ENCODE data around the gene TSEN54.
"Not testable (repeated sequence)": the region's sequence is repeated elsewhere in the genome, so short reads cannot be mapped to it uniquely, and the experiment has no call there.

Gene TSEN54

DNA sequence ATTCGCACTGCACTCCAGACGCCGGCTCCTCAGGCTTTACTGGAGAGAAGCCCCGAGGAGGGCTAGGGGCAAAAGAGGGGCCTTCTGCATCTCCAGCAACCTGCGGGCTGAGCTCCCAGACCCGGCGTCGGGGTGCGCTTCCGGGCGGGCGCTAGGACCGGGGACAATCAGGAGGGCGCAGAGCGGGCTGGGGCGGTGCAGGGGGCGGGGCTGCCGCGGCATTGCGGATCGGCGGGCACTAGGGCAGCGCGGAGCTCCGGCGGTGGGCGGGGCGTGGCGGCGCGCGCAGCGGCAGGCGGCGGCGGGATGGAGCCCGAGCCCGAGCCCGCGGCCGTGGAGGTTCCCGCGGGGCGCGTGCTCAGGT is at the start of gene TSEN54:
Gene TSEN54, plus strand, starts transcription at position 274 of the 364 bp plus-strand sequence. Its CDS starts 33 bp downstream, at position 307.
- DNase-seq (ENCODE audit: low spot score): peak; percentile 91

DNA sequence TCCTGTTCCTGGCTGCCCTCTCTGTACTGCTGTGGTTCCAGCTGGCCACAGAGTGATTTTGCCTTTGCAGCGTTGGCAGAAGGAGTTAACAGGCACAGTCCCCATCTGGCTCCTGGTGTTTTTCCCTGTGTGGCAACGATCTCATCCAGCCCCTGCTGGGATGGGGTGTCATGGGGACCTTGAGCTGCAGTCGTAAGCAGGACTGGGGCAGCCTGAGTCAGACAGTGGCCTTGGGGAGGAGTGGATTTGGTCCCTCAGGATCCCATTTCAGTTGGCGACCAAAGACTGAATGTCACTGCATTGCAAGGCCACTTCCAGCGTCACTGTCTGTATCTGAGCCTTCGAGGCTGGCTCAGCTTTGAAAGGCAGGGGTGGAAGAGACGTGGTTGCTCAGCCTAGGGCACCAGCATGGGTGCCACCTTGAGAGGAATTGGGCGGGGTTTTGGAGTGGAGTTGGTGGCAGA is 48.0 kb upstream of the TSEN54 start:
- no peak for DNase-seq (ENCODE audit: low spot score)

DNA sequence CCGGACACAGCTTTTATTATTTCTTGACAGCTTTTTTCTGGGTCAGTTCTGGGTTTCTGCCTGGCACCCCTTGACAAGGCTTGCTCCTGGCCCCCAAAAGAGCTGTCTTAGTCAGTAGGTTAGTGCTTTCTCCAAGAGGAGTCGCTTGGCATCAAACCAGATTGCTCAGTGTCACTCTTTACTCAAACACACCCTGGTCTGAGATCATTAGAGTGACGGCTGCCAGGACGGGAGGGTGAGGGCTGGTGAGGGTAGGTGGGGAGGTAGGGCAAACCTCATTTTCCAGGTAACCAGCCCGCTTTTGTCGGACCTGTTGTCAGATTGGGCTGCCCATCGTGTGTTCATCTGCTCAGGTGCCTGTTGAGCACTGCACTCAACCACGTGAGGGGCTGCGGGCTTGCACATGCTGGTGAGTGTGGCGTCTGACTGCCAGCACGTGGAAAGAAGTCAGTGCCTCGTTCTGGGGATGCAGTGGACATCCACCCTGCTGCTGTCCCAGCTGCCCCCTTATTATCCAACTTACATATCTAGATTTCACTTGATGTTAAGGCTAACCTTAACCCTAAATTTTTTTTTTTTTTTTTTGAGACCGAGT is 47.5 kb upstream of the TSEN54 start:
- no peak for DNase-seq (ENCODE audit: low spot score)

DNA sequence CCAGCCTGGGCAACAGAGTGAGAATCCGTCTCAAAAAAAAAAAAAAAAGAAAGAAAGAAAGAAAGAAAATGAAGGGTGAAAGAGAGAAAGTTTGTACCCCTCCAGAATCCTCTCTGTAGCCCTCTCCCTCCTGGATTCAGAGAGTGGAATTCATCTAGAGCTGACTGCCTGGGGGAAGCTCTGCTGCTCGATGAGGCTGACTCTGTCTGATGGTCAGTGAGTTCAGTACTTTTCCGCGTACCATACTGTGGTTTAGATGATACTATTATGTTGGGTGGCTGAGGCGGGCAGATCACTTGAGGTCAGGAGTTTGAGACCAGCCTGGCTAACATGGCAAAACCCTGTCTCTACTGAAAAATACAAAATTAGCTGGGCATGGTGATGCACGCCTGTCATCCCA is 45.1 kb upstream of the TSEN54 start:
- no peak for DNase-seq (ENCODE audit: low spot score)

DNA sequence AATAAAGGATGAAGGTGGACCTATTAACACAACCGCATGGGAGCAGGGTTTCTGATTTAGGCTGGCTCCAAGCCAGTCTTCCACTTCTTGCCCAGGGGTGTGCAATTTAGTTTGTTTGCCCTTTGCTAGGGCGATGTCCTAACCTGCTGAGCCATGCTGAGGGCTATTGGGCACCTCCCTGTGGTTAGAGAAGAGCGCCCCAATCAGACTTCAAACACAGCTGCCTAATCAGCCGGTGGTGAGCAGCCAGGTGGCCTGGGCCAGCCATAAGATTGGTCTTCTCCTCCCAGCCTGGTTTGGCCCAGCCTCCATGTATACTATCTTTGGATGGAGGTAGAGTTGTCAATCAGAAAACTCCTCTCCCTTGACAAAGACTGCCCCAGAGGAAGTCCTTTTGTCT is 44.2 kb upstream of the TSEN54 start:
- DNase-seq (ENCODE audit: low spot score): no peak

DNA sequence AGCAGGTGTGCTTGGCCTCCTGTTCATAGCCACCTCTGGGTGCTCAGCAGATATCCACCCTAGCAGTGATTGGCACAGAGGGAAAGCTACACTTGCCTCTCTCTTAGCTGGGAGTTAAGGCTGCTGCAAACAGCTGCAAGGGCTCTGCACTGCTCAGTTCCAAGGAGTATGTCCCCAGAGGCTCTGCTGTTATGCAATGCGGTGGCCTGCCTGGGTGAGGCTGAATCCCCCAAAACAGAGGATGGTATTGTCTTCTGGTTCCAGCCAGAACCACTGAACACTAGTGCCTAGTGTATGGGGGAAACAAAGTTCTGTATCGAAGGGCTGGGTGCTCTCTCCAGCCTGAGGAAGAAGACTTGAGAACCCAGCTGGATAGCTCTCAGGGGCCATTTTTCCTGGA is 43.1 kb upstream of the TSEN54 start:
- DNase-seq (ENCODE audit: low spot score): no peak

DNA sequence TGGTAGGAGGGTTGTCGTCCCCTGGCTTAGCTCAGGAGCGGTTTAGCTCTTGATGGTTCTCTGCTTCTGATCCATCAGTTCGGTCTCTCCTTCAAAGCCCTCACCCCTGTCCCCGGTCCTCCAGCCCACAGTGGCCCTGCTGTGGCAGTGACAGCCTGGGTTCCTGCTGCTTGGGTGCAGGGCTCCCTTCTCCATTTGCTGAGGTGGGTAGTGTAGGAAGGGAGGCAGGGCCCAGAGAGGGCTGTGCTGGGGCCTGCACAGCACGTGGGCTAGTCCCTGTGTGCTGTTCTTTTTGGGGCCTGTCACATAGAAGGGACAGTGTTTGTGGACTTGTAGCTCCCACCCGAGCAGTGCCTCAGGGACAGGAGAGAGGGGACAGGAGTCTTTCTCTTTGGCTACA is 41.6 kb upstream of the TSEN54 start:
- no peak for DNase-seq (ENCODE audit: low spot score)

DNA sequence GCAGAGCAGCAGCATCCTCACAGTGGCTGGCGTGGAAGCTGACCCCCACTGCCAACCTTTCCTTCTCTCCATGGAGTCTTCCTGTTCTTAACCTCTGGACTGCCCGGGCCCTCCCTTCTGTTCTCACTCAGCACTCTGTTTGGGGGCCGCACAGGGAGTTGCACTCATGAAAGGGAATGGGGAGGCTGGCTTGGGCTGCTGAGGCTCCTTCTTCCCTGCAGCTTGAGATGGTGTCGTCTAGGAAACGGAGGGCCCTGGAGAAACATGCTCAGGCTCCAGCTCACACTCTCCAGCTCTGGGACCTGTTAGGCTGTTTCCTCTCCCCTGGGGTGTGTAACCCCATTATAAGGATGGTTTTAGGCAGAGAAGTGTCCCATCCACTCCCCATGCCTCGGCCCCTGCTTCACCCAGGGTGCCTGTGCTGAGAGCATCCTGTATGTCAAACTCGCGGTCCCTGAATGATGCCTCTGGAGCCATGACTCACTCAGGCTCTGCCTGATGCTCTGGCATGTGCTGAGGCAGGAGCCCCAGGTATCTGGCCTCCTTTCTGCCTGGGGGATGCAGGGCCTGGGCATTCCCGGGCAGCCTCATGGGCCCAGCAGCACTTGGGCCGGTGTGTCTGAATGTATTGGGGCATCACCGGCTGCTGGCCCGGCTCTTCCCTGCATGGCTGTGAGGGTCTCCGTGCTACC is 41.0 kb upstream of the TSEN54 start:
- DNase-seq (ENCODE audit: low spot score): no peak

DNA sequence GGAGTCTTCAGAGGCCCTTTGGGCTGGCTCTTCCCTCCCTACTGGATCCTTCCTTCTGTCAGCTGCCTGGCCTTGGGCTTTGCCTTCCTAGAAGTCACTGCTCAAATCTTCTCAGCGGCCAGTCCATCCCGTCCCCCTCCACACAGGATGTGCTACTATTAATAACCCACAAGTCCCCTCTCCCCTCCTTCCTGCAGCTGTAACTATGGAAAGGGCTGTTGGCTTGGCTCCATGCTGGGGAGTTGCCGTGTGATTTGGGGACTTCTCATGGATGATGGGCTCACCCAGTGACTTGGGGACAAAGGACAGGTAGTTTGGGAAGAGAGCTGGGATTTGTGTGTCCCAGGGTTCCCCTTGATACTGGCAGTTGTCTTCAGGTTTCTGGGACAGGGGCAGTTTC is 40.5 kb upstream of the TSEN54 start:
- DNase-seq (ENCODE audit: low spot score): no peak

DNA sequence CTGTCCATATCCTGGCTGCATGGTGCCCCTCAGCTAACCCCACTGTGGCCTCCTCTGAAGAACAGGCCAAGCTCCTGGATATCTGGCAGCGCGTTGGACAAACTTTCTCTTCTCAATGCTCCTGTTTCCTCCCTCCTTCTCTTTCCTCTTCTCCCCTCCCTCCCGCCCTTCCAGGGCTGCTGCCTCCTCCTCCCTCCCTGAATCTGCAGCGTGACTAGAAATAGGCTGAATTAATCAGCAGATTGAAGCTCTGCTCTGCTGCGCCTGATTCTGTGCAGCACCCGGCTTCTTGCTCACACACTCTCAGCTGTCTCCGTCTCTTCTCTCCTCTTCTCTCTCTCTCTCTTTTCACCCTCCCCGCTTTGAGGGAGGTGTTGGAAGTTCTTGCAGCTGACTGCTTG is 40.1 kb upstream of the TSEN54 start:
- no peak for DNase-seq (ENCODE audit: low spot score)

DNA sequence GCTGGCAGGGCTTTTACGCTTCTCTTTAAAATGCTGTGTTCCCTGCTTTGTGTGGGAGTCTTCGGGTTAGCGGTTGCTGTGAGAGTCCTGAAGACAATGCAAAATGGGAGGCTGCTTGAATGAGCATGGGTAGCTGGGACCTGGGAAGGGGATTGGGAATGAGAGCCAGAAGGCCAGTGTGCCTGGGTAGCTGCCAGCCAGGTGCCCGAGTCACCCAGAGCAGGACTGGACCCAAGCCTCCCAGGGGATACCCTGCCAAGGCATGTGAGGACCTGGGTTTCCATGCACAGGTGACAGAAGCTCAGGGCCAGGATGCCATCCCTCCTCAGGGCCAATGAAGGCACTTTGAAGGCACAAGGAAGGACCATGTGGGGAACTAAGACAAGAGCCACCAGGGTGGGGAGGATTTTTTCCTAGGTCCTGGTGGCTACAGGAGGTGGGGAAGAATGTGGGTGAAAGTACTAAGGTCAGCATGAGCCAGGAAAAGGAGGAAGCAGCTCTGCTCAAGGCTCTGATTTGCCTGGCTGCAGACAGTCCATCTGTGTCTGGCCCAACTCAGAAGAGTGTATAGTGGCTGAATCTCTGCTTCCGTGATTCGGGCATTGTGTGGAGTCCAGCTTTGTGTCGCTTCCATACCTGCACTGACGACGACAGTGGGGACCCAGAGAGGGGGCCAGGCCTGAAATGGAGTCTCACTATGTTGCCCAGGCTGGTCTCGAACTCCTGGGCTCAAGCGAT is 39.4 kb upstream of the TSEN54 start:
- DNase-seq (ENCODE audit: low spot score): no peak

DNA sequence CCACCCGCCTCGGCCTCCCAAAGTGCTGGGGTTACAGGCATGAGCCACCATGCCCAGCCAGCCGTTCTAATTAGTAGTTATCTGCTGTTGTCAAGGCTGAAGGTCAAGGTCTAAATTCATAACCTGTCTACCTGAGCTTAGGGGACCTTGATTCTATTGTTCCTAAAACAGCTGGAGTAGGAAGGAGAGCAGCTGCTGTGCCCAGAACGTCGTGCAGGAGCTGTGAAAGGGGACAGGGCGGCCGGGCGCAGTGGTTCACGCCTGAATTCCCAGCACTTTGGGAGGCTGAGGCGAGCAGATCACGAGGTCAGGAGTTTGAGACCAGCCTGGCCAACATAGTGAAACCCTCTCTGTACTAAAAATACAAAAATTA is 38.9 kb upstream of the TSEN54 start:
- DNase-seq (ENCODE audit: low spot score): not testable (repeated sequence)

DNA sequence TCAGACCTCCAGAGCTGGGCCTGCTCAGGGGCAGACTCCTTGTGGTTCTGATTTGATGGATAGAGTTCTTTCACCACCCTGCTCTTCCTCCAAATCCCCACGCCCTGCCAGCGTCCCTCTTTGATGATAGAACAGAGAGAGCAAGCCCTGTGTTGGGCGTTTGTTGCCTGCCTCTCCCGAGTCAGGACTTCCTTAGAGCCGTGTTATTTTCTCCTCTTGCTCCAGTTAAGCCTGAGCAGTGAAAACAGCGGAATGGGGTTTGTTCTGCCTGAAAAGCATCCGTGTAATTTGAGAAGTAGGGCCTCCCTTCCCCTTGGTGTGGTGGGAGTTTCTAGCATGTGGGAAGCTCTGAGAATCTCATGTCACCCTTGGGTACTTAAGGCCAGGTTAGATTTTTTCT is 37.8 kb upstream of the TSEN54 start:
- no peak for DNase-seq (ENCODE audit: low spot score)

DNA sequence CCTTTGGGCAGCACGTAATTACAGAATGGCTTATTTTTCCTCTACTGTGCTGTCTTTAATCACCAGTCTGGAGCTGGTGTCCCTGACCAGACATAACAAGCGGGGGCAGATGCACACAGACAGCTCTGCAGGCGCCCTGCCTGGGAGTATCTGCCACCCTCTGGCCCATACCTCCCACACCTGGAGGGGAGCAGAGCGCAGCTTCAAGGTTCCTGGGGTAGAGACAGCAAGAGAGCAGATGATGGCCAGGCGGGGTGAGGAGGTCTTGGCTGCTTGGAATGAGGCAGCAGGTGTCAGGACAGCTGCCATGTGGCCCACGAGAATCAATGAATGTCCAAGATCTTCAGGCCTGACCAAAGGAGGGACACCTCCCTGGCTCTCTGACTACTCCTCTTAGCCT is 36.0 kb upstream of the TSEN54 start:
- DNase-seq (ENCODE audit: low spot score): no peak

DNA sequence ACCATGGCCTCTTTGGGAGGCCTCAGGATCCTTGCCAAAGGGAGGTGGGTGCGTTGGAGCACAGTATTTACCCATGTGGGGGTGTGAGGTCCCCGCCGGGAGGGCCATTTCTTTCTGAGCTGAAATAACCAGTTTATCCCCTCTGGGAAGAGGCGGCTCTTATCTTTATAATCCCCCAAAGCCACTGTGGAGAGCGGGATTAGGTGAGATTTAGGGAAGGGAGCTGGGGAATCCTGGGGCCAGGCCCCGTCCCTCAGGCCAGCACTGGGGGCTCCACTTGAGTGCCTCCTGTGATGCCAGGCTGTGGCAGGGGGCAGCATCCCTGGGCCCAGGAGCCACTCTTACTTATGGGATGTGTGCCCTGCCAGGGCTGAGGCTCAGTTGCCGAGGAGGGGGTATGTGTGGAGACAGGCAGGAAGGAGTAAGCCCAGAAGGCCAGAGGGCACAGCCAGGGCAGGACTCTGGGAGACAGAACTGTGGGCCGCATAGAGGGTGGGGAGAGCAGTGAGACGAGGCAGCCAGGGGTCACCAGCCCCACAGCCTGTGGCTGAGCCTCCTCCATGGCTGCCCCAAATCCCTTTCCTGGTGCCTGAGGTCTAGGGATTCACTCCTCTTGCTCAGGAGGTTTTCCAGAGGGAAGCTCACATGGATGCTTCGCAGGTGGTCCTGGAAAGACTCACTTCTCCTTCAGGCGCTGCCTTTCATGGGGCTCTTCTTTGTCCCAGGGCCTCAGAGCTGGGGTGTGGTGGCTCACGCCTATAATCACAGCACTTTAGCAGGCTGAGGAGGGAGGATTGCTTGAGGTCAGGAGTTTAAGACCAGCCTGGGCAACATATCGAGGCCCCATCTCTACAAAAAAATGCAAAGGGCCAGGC is 34.9 kb upstream of the TSEN54 start:
- DNase-seq (ENCODE audit: low spot score): no peak

DNA sequence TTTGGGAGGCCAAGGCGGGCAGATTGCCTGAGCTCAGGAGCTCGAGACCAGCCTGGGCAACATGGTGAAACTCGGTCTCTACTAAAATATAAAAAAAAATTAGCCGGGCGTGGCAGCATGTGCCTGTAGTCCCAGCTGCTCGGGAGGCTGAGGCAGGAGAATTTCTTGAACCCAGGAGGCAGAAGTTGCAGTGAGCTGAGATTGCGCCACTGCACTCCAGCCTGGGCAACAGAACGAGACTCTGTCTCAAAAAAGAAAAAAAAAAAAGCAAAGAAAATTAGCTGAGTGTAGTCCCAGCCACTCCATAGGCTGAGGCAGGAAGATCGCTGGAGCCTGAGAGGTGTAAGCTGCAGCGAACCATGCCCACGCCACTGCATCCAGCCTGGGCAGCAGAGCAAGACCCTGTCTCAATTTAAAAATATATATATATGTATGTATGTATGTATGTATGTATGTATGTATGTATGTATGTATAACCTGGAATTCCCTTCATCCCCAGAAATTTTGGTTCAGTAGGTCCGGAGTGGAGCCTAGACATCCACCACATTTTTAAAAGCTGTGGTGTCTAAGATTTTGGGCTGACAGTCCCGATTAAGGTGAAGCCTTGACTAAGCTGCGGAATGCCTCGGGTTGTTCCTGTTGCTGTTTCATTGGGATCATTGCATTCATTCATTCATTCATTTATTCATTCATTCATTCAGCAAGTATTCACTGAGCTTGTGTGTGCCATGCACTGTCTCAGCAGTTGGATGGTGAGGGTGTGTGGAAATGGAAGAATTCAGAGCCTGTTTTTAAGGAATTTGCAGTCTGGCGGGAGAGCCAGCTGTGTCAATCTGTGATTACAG is 34.0 kb upstream of the TSEN54 start:
- DNase-seq (ENCODE audit: low spot score): no peak

DNA sequence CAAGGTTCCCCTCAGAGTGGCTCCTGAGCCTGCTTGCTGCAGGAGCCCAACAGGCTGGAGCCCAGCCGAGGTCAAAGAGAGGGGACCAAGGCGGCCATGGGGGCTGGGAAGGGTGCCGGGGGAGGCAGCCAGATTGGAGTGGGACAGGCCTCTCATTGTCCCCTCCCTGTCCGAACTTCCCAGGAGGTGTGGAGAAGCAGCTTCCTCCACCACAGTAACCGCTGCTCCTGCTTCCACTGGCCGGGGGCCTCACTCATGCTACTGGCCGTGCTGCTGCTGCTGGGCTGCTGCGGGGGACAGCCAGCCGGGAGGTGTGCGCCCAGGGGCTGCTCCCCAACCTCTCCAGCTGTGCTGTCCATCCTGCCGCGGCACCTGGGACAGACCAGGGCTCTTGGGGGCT is 30.6 kb upstream of the TSEN54 start:
- DNase-seq (ENCODE audit: low spot score): no peak

DNA sequence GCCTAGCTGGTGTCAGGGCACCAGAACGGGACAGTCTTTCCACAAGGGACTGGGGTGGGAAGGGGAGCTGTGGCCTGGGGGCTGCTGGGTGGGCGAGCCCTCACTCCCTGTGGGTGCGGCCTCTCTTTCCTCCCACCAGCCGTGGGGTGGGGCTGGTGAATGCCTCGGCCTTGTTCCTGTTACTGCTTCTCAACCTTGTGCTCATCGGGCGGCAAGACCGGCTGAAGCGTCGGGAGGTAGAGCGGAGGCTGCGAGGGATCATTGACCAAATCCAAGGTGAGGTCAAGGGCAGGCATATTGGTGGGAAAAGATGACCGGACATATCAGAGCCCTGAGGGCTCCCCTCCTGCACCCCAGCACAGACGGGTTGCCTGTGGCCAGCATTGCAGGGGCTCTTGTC is 30.2 kb upstream of the TSEN54 start:
- no peak for DNase-seq (ENCODE audit: low spot score)

DNA sequence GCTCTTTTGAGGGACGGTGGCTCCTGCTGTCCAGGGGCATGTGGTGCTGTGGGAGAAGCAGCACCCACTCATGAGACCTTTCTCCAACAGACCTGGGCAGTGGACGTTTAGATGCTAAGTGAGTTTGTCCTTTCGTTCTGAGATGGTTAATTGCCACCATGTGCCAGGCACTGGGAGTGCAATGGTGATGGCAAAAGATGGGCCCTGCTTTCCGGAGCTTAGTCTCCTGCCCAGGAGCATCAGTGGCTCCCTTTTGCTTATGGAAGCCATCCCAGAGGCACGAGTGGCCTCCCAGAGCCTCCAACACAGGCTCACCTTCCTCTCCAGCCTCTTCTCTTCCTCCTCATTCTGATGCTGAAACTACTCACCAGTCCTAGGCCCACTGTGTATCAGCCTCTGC is 29.4 kb upstream of the TSEN54 start:
- DNase-seq (ENCODE audit: low spot score): no peak

DNA sequence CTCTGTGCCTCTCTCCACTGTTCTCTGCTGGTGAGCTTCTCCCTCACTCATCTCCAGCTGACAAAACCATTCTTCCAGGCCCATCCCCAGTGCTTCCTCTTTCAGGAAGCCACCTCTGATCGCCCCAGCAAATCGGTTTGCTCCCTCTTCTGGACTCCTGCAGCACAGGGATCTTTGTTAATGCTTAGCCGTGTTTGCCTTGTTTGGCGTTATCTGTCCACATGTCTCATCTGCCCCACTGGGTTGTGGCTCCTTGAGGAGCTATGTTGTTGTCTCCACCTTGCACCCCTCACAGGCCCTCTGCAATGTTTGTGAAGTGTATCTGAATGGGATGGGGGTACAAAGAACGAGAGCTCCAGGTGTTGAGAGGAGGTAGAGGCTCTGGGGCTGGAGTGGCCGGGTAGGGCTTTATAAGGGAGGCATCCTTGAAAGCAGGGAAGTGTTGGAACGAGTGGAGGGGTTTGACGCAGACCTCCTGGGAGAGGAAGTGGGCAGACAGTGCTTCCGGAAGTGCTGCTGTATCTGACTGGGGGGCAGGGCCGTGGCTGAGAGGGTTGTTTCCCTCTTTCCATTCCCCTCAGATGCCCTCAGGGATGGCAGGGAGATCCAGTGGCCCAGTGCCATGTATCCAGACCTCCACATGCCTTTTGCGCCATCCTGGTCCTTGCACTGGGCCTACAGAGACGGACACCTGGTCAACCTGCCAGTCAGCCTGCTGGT is 28.8 kb upstream of the TSEN54 start:
- DNase-seq (ENCODE audit: low spot score): peak; percentile 44

All from cerebellar cortex (tissue), 1 donor.